ENCODE data around the gene CA7.
"Not testable (repeated sequence)": the region's sequence is repeated elsewhere in the genome, so short reads cannot be mapped to it uniquely, and the experiment has no call there.

CA7 gene

DNA sequence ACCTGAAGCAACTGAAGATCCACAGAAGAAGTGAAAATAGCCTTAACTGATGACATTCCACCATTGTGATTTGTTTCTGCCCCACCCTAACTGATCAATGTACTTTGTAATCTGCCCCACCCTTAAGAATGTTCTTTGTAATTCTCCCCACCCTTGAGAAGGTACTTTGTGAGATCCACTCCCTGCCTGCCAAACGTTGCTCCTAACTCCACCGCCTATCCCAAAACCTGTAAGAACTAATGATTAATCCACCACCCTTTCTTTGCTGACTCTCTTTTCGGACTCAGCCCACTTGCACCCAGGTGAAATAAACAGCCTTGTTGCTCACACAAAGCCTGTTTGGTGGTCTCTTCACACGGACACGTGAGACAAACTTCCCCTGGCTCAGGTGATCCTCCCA is 52.5 kb downstream of the CA7 start:
- not testable (repeated sequence) for DNase-seq (ENCODE audit: low read depth, low spot score)

DNA sequence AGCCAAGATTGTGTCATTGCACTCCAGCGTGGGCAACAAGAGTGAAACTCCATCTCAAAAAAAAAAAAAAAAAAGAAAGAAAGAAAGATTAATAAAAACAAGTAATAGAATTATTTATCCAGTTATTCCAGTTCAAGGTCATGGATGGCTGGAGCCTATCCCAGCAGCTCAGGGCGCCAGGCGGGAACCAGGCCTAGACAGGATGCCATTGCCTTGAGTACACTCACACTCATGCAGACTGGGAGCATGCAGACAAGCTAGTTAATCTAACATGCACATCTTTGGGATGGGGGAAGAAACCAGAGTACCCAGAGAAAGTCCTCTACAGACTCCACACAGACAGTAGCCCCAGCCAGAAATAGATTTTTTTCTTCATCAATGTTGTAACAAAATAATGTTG is 54.0 kb downstream of the CA7 start:
- DNase-seq (ENCODE audit: low read depth, low spot score) = no peak

GRCh38 chr16:66898933-66899309 is 54.7 kb downstream of the CA7 start:
- no peak for DNase-seq (ENCODE audit: low read depth, low spot score)

DNA sequence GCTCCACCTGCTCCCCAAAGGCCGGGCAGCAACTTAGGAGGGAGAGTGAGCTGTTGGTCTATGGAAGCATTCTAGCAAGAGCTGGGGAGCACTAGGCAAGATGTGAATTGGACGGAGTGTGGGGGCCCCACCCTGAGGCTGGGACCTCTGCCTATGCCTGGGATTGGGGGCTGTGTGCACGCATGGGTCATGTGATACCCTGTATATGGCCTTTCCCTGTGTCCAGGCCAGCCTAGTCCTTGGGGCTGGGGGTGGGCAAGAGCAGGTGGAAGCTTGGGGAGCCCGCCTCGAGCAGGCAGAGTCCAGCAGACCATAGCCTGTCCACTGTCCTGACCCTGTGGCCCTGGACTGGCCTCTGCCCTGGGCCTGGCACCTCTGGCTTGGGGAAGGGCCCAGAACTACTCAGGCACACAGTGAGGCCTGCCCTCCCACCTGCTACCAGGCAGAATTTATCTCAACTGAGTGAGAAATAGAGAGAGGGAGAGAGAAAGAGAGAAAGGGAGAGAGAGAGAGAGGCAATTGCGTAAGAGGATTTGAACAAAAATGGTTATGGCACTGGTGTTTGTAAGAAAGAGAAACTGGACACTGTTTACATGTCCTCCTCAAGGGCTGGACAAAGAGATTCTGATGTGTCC is 55.2 kb downstream of the CA7 start:
- DNase-seq (ENCODE audit: low read depth, low spot score) = no peak

- no peak for DNase-seq (ENCODE audit: low read depth, low spot score)
Measured at GRCh38 chr16:66899945-66900710, 55.9 kb downstream of the CA7 start.

DNA sequence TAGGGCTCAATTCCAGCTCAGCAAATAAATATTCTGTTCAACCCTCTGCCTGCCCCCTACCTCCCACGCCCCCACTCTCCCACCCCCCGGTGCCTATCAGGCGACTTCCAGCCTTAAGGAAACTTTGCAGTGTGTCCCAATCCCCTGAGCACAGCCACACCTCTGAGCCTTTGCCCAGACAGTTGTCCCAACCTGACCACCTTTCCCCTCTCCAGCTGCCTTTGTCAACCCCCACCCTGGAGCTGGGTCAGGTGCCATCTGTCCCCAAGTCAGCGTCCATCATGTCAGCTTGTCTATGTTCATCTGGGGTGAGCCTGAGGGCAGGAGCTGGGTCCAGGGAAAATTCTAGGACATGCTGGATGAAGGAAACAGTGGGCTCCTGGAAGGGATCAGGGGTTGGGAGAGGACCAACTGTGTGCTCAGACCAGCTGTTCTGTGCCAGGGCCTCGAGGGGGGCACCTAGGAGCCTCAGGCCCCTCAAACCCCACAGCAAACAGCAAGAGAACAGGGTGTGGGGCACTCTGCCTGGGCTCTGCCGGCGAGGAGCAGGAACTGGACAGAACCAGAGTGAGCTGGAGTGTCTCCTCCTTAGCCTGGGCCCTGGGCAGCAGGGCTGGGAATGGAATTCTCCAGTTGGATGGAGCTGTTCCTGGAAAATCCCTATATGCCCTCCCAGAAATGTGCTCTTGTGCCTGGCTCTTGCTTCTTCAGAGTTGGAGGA is 56.7 kb downstream of the CA7 start:
- no peak for DNase-seq (ENCODE audit: low read depth, low spot score)

- no peak for DNase-seq (ENCODE audit: low read depth, low spot score)
Measured at GRCh38 chr16:66901626-66902025, 57.4 kb downstream of the CA7 start.

GRCh38 chr16:66902648-66903543 is 58.7 kb downstream of the CA7 start:
- no peak for DNase-seq (ENCODE audit: low read depth, low spot score)
